Pons (tissue), 1 donor: Measurements from ENCODE around the gene SIRT6.
"Not testable (repeated sequence)": the region's sequence is repeated elsewhere in the genome, so short reads cannot be mapped to it uniquely, and the experiment has no call there.

Source experiments
- DNase-seq: peaks from one replicate; pipeline ENCODE4 v3.0.0-alpha.2; 2016; ENCODE audit warnings: low spot score

Gene SIRT6

DNA sequence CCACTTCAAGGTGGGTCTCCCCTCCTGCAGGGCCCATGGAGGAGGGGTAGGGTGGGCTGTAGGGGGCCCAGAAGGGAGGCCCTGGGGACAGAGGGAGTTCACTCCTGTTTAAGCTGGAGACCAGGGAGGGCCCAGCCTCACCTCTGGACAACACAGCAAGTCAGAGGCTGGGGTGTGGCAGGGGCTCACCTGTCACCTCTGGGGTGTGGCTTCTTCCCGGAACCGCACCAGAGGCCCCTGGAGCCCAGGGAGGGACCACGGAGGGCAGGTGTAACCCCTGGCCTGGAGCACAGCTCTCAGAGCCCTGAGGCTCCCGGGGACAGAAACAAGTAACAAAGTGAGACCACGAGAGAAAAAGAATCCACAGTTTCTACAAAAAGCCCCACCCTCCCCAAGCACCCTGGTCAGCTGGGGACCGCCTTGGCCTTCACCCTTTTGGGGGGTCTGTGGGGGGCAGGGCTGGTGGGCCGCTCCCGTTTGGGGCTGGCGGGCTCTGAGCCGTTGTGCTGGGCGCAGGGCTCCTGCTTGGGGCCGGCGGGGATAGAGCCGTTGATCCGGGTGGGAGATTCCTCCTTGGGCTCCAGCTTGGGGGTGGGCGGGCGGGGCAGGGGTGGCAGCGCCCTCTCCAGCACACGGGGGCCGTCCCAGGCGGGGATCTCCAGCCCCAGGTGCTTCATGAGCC, 8.0 kb downstream of the SIRT6 start:
- DNase-seq, result no peak

DNA sequence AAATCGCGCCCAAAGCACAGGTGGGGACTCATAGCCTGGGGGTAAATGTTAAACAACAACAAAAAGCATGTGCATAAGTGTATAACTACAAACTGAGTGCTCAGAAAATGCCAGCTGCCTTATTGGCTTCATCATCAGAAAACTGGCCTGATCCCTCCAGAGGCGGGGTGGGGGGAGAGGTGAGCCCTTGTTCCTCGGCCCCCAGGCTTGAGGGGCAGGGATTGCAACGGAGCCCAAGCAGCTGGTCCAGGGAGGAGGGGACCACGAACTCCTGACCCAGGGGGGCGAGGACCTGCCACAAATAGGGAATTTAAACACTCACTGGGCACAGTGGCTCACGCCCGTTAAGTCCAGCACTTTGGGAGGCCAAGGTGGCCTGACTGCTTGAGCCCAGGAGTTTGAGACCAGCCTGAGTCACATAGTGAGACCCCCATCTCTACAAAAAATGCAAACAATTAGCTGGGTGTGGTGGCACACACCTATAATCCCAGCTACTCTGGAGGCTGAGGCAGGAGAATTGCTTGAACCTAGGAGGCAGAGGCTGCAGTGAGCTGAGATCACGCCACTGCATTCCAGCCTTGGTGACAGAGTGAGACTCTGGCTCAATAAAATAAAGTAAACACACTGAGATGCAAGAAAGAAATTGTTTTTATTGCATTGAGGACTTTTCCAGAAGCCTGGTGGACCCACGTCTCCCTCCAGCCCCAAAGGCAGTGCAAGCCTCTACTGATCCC, 8.7 kb downstream of the SIRT6 start:
- no peak for DNase-seq

DNA sequence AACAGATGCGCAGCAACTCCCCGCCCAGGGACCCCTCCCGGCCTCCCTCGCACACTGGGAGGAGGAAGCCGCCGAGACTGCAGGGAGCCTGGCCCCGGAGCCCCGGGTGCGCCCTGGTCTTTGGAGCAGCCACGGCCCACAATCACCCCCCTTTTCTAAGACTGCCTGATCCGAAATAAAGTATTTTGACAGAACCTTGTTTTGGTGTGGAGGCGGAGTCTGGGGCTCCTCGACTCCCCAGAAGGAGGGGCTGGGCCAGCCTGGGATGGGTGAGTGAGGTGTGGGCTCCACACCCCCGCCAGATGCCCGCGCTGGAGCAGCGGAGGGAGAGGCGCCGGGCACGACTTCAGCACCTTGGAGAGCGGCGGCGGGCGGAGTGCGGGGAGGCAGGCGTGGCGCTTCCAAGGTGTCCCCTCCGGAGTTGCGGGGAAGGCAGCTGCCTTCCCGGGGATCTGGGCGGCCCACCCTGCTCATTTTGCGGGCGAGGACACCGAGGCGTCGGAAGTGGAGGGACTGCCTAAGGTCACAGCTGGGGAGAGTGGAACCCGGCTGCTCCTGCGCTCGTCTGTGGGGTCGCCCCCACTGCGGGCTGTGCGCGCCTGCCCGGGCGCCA, 9.4 kb downstream of the SIRT6 start:
- no peak for DNase-seq

DNA sequence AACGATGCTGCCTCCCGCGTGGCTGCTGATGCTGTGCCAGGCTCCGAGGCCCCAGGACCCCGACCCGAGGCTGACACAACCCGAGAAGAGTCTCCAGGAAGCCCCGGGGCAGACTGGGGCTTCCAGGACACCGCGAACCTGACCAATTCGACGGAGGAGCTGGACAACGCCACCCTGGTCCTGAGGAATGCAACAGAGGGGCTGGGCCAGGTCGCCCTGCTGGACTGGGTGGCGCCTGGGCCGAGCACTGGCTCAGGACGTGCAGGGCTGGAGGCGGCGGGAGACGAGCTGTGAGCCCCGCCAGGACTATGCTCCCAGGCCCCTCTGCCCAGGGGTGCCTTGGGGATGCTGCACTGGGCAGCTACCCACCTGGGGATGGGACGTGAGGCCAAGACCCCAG, 10.7 kb downstream of the SIRT6 start:
- no peak for DNase-seq

DNA sequence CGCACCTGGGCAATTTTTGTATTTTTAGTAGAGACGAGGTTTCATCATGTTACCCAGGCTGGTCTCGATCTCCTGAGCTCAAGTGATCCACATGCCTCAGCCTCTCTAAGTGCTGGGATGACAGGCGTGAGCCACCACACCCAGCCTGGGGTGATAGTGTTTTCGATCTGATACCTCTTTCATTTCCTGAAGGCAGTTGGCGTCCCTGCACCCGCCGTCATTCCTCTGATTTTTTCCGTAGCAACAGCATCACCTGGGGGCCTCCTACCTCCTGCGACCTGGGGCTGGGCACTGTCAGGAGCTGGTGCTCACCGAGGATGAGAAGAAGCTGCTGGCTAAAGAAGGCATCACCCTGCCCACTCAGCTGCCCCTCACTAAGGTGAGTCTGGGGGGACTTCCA, 18.1 kb downstream of the SIRT6 start:
- DNase-seq, result no peak

DNA sequence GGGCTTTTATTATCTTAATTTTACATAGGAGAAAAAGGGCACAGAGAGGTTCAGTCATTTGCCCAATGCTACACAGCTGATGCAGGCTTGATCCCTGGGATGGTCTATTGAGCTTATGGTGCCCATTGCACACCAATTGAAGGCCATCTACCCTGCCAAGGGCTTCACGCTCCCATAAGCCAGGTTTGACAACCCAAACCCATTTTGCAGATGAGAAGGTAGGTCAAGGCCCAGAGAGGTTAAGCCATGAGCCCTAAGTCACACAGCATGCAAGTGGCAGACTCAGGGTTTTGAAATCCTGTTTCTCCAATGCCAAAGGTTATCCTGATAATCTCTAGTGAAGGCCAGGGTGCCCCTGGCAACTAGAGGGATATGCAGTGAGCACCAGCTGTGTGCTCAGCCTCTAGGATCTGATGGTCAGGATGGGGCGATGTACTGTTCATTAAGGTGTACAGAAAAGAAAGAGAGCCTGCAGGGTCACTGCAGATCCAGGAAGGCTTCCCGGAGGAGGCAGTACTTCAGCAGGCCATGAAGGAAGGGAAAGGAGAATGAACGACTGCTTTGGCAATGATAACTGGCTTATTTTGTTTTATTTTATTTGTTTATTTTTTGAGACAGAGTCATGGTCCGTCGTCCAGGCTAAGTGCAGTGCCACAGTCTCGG, 20.8 kb downstream of the SIRT6 start:
- no peak for DNase-seq

DNA sequence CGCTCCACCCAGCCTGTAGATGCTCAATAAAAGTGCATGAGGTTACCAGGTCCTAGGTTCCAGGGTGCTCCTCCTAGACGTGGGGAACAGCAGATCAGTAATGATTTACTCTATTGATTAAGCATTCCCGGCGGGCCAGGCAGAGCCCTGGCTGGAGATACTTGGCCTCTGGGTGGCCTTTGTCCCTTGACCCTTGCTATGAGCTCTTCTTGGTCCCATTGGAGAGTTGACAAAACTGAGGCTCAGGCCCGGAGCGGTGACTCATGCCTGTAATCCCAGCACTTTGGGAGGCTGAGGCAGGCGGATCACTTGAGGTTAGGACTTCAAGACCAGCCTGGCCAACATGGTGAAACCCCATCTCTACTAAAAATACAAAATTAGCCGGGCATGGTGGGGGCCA, 24.4 kb downstream of the SIRT6 start:
- not testable (repeated sequence) for DNase-seq

DNA sequence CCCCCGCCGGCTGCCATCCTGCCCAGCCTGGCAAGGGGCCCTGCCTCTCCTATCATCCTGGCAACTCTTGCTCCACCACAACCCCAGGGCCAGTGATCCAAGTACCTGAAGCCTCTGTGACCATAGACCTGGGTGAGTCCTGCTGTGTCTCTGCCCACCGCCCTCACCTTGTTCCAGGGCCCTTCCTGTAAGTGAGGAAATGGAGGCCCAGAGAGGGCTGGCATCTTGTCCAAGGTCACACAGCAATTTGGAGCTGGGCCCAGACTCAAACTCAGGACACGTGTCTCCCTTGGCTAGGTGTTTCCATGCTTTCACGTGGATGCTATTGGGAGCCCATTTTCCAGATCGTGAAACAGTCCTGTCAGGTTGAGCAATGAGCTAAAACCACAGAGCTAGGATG, 25.2 kb downstream of the SIRT6 start:
- DNase-seq, result no peak

DNA sequence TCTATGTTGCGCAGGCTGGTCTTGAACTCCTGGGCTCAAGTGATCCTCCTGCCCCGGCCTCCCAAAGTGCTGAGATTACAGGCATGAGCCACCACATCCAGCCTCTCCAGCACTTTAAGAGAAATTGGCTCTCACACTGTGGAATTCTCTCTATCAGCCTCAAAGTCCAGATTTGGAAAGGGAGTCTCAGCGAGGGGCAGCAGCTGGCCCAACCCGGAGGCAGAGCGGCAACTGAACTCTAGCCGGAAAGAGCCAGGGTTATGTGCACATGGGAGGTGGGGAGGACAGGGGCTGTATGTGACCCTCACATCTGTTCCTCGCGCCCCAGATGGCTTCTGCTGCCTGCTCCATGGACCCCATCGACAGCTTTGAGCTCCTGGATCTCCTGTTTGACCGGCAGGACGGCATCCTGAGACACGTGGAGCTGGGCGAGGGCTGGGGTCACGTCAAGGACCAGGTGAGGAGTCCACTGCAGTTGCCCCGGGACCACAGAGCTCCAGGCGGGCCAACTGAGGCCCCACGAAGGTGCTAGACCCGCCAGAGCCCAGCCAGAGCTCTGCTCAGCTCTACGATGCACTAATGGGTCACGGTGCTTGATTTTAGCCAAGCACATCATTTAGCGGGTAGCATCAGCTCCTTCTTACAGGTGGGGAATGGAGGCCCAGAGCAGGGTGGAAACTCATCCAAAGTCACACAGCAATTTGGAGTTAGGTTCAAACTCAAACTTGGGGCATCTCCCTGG, 27.6 kb downstream of the SIRT6 start:
- DNase-seq, result no peak

DNA sequence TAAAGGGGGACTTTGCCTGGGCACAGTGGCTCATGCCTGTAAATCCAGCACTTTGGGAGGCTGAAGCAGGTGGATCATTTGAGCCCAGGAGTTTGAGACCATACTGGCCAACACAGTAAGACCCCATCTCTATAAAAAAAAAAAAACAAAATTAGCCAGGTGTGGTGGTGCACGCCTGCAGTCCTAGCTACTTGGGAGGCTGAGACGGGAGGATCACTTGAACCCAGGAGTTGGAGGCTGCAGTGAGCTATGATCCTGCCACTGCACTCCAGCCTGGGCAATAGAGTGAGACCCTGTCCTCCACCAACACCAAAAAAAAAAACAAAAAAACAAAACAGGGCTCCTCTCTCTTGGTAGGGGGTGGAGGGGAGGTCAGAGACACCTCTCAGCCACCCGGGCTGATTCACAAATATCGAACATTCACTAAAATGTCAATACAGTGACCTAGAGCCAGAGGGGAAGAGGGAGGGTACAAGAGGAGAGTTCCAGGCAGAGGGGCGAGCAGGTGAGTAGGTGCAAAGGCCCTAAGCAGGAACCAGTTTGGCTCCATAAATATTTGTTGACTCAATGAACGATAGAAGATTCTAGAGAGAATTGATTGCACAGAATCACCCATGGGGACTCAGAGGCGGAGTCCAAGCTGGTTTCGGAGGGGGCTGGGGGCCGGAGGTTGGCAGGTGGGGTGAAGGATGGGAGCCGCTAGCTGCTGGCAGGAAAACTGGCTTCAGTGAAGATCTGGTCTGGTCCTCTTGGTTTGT, 29.9 kb downstream of the SIRT6 start:
- no peak for DNase-seq

DNA sequence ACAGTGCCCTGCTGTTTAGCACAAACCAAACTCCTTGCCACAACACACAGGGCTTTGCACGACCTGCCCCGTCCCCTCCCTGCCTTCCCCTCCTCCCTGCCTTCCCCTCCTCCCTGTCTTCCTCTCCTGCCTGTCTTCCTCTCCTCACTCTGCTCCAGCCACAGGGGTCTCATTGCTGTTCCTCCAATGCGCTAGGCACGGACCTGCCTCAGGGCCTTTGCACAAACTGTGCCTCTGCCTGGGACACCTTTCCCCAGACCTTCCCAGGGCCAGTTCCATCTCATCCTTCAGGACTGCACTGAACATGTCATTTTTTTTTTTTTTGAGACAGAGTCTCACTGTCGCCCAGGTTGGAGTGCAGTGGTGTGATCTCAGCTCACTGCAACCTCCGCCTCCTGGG, 30.7 kb downstream of the SIRT6 start:
- DNase-seq, result no peak

DNA sequence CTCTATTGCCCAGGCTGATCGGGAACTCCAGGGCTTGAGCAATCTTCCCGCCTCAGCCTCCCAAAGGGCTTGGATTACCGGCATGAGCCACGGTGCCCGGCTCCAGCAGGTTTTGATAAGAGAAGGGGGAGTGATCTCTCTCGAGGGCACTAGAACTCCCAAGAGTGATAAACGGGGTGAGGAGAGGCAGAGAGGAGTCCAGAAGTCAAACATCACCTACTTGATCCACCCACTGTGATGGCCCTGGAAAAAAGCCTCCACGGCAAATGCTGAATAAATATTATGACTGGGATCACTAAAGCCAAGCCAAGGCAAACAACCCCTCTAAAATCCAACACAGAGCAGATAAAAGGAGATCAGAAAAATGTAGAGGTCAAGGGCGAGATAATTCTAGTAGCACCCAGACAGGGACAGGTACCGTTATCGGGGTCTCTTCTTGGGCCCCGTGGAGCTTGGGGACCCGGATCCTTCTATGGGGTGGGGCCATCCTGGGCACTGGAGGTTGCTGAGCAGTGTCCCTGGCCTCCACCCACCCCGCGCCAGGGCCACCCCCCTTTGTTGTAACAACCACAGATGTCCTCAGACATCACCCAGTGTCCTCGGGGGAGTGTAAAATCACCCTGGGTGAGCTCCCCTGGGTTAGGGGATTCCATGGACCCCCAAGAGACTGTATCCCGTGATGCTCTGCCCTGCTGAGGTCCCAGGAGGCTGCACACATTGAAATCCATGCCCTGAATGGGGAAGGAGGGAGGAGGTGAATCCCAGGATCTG, 32.7 kb downstream of the SIRT6 start:
- no peak for DNase-seq

DNA sequence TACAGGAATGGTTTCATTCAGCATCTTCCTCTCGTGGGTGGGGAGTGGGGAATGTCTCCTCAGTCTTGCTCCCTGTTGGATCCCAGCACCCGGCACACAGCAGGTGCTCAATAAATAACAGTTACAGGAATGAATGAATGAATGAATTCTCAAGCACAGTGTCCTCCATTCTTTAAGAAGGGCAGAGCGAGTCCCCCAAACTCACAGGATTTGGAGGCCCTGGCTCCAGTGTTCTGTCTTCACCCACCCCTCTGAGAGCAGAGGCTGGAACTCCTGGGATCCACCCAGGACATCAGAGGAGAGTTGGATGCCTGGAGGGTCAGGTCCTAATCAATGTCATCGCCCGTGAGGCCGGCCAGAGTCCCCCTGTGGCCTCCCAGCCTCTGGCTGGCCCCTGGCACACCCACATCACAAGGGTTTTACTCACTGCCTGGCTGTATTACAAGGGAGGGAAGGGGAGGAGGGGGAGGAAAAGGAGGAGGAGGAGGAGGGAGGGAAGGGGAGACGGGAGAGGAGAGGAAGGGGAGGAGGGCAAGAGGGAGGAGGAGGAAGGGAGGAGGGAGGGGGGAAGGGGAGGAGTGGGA, 37.6 kb downstream of the SIRT6 start:
- no peak for DNase-seq

DNA sequence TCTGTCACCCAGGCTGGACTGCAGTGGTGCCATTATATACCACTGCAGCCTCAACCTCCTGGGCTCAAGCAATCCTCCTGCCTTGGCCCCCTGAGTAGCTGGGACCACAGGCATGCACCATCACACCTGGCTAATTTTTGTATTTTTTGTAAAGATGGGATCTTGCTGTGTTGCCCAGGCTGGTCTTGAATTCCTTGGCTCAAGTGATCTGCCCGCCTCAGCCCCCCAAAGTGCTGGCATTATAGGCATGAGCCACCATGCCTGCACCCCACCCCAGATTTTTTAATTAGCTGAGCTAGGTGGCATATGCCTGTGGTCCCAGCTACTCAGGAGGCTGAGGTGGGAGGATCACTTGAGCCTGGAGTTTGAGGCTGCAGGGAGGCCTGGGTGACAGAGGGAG, 39.4 kb downstream of the SIRT6 start:
- DNase-seq, result not testable (repeated sequence)

DNA sequence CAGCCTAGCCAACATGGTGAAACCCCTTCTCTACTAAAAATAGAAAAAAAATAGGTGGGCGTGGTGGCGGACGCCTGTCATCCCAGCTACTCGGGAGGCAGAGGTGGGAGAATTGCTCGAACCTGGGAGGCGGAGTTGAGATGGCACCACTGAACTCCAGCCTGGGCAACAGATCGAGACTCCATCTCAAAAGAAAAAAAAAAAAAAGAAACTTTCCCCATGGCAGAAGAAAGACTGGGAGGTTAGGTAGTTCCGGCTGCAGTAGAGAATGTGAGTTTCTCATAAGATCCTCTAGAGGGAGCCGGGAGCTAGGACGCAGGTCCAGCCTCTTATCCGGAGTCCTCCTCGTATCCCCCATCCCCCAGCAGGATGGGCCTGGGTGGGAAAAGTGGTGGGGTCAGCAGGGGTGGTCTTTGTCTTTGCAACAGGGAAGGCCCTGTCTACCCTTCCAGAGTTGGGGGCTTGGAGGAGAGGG, 42.1 kb downstream of the SIRT6 start:
- peak; percentile 42 for DNase-seq

DNA sequence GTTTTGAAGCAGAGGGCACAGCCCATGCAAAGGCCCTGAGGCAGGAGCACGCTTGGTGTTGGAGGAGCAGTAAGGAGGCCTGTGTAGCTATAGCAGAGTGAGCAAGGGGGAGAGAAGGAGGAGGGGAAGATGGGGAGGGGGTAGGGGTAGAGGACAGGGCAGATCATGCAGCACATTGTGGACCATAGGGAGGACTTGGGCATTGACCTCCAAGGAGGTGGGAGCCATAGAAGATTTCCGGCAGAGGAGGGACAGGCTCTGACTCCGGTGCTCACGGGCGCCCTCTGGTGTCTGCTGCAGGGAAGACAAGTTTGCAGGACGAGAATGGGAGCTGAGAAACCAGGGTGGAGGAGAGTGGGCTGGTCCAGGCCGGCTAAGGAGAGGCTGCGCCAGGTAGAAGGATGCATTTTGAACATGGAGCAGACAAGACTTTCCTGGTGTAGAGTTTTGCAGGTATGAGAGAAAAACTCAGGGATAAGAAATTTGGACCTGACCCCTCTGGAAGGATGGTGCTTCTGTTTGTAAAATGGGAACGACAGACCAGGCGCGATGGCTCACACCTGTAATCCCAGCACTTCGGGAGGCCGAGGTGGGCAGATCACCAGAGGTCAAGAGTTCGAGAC, 42.6 kb downstream of the SIRT6 start:
- DNase-seq, result peak; percentile 32

DNA sequence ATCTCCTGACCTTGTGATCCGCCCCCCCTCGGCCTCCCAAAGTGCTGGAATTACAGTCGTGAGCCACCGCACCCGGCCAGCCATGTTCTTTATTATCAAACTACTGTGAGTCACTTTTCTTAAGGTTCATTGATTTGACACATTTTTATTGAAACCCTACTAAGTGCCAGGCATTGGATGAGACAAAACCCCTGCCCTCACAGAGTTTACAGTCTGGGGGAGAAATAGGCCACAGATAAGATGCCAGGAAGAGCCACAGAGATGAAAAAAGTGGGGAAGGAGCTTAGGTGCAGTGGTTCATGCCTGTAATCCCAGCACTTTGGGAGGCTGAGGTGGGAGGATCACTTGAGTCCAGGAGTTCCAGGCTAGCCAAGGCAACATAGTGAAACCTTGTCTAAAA, 43.9 kb downstream of the SIRT6 start:
- DNase-seq, result no peak

DNA sequence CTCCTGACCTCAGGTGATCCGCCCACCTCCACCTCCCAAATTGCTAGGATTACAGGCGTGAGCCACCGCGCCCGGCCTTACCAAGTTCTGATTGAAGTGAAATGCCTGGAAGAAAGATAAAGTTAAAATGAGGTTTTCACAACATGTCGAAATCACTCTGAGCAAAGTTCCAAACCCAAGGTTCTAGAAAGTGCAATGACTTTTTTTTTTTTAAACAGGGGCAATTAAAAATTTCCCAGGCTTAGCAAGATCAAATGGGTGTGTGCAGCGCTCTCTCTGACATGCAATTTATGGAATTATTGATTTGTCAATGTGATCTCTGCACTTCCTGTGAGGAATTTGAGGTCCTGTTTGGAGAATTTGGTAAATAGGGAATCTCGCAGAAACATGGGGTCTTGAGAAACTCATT, 45.7 kb downstream of the SIRT6 start:
- no peak for DNase-seq

DNA sequence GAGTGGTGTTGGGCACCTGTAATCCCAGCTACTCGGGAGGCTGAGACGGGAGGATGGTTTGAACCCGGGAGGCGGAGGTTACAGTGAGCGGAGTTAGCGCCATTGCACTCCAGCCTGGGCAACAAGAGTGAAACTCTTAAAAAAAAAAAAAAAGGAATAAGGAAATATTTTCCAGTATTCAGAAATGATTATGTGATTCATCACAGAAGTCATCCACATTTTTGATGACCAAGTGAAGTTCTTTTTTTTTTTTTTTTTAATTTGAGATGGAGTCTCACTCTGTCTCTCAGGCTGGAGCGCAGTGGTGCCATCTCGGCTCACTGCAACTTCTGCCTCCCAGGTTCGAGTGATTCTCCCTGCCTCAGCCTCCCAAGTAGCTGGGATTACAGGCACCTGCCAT, 47.0 kb downstream of the SIRT6 start:
- not testable (repeated sequence) for DNase-seq

DNA sequence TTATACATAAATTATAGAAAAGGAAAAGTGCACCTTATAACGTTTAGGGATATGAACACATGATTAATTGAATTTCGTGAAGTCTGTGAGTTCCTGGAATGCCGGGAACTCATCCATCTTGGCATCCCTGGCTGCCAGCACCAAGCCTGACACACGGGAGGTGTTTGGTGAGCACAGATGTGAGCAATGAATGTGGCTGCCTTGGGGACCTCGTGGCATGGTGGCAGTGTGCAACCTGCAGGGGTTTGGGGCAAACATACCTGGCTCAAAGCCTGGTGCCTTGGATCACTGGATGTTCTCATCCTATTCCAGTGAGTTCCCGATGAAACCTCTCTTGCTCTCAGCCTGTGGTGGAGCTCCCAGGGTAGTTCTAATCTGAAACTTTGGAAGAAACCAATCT, 48.0 kb downstream of the SIRT6 start:
- no peak for DNase-seq
